B cell (primary cell): ENCODE data around the gene MROH8. TPM values are rescaled to one million over a fixed set of nuclear protein-coding genes. Genes with fewer than 3 reads are reported as not detected.

Experiments
- ATAC-seq: fragments of 200-7000 bp; cut with Tn5 transposase; one replicate; pipeline ENCODE4 v1.10.0; 2021; ENCODE audit warnings: low read depth, mild to moderate bottlenecking, moderate number of reproducible peaks, moderate library complexity
- CTCF ChIA-PET: fragments of 350-600 bp; sonication (Branson Sonifier 250); formaldehyde crosslinking; loops from one replicate; lab custom pipeline; 2021; ENCODE audit warnings: antibody characterized with exemption, inconsistent platforms; lab: Charles Lee
- POLR2A ChIA-PET: fragments of 350-600 bp; sonication (Branson Sonifier 250); formaldehyde crosslinking; loops from one replicate; lab custom pipeline; 2021; ENCODE audit warnings: antibody characterized with exemption; lab: Charles Lee
- DNase-seq: peaks from one replicate; pipeline ENCODE4 v3.0.0; 2013
- H2AFZ ChIP-seq: 2 replicates; pipeline ENCODE4 v1.6.1; 2012; ENCODE audit warnings: mild to moderate bottlenecking, low read depth, low read length; ENCODE audit not compliant: insufficient read depth, poor library complexity, severe bottlenecking
- H3K27ac ChIP-seq, 2 donors: 1 replicate in 1 of 2; 2 replicates in 1 of 2; pipeline ENCODE4 v1.5.1; 2012 to 2013; ENCODE audit warnings: low read length in 2 of 2, mild to moderate bottlenecking in 2 of 2, moderate library complexity in 1 of 2
- H3K27me3 ChIP-seq, 4 experiments: fragments of 200-600 bp in 1 of 4; sonication (generic) in 1 of 4; replicated peaks in 1 of 4; 1 replicate in 2 of 4; 2 replicates in 2 of 4; pipeline versions ENCODE4 v1.6.1 to v1.7.0; 2013 to 2016; ENCODE audit warnings: low read length in 3 of 4, mild to moderate bottlenecking in 2 of 4, mixed read lengths in 1 of 4, moderate library complexity in 1 of 4; ENCODE audit not compliant: insufficient read depth in 4 of 4, control insufficient read depth in 3 of 4; ENCODE audit errors: control extremely low read depth in 1 of 4
- H3K36me3 ChIP-seq, 2 experiments: replicated peaks in 1 of 2; 1 replicate in 1 of 2; 2 replicates in 1 of 2; pipeline versions ENCODE4 v1.6.1 to v1.7.1; 2013; ENCODE audit warnings: low read length in 1 of 2; ENCODE audit not compliant: insufficient read depth in 2 of 2, control insufficient read depth in 1 of 2; ENCODE audit errors: control extremely low read depth in 1 of 2, extremely low read depth in 1 of 2
- H3K4me1 ChIP-seq, 2 donors: fragments of 200-600 bp in 1 of 2; sonication (generic) in 1 of 2; 1 replicate in 1 of 2; 2 replicates in 1 of 2; pipeline versions ENCODE4 v1.5.1 to v1.6.1; 2013 to 2017; ENCODE audit warnings: low read length in 2 of 2; ENCODE audit not compliant: control insufficient read depth in 2 of 2, insufficient read depth in 2 of 2
- H3K4me2 ChIP-seq: replicated peaks from 2 replicates; pipeline ENCODE3; 2012; ENCODE audit warnings: mild to moderate bottlenecking, low read depth, low read length; ENCODE audit not compliant: poor library complexity, severe bottlenecking
- H3K4me3 ChIP-seq, 5 experiments: fragments of 200-600 bp in 1 of 5; sonication (generic) in 1 of 5; 1 replicate in 3 of 5; 2 replicates in 2 of 5; pipeline versions ENCODE4 v1.5.1 to v1.7.0; 2011 to 2016; ENCODE audit warnings: low read length in 4 of 5, mild to moderate bottlenecking in 4 of 5, low read depth in 2 of 5, control low read depth in 1 of 5, moderate library complexity in 1 of 5; ENCODE audit not compliant: insufficient read depth in 1 of 5; ENCODE audit errors: control extremely low read depth in 1 of 5, extremely low read depth in 1 of 5
- H3K79me2 ChIP-seq: fragments of 200-600 bp; sonication (generic); one replicate; pipeline ENCODE4 v1.6.0; 2016; ENCODE audit warnings: low read length; ENCODE audit not compliant: control insufficient read depth, insufficient read depth
- H3K9ac ChIP-seq: fragments of 200-600 bp; sonication (generic); 2 replicates; pipeline ENCODE4 v1.6.1; 2017; ENCODE audit warnings: mild to moderate bottlenecking, low read length, moderate library complexity
- H3K9me3 ChIP-seq, 3 donors: one replicate each; pipeline versions ENCODE4 v1.6.1 to v1.7.1; 2013; ENCODE audit warnings: low read length in 2 of 3; ENCODE audit not compliant: control insufficient read depth in 2 of 3, insufficient read depth in 1 of 3; ENCODE audit errors: control extremely low read depth in 1 of 3
- H4K20me1 ChIP-seq: 2 replicates; pipeline ENCODE4 v1.6.0; 2012; ENCODE audit warnings: mild to moderate bottlenecking, low read length; ENCODE audit not compliant: insufficient read depth, control insufficient read depth, poor library complexity, severe bottlenecking
- H3K27ac Mint-ChIP-seq: one replicate; pipeline ENCODE4 v1.8.0; 2021; ENCODE audit warnings: mixed read lengths
- H3K27me3 Mint-ChIP-seq: one replicate; pipeline ENCODE4 v1.8.0; 2021; ENCODE audit warnings: mixed read lengths
- H3K4me1 Mint-ChIP-seq: one replicate; pipeline ENCODE4 v1.8.0; 2021; ENCODE audit warnings: mixed read lengths
- H3K4me3 Mint-ChIP-seq: one replicate; pipeline ENCODE4 v1.8.0; 2021; ENCODE audit warnings: mixed read lengths
- H3K9me3 Mint-ChIP-seq: one replicate; pipeline ENCODE4 v1.8.0; 2022; ENCODE audit warnings: mixed read lengths; ENCODE audit not compliant: insufficient read depth
- CTCF ChIP-seq: fragments of 200-600 bp; IDR thresholded peaks from one replicate; pipeline ENCODE4 v1.8.0; 2022; ENCODE audit warnings: antibody characterized with exemption, mild to moderate bottlenecking
- EZH2 ChIP-seq: IDR thresholded peaks from 2 replicates; pipeline ENCODE4 v1.6.1; 2012; ENCODE audit warnings: borderline replicate concordance, low read depth, mild to moderate bottlenecking, moderate library complexity, low read length; ENCODE audit not compliant: insufficient read depth, poor library complexity, severe bottlenecking
- WGBS: methylation state at CpG from one replicate; pipeline ENCODE4 v1.1.5; 2013; ENCODE audit warnings: missing lambda C conversion rate; ENCODE audit not compliant: insufficient coverage; 5-methylcytosine and 5-hydroxymethylcytosine counted together
- intact Hi-C: fragments of 100-400 bp; cut with micrococcal nuclease; formaldehyde crosslinking; loops from one replicate; pipeline ENCODE4 v1.10.0; 2022
- polyA plus RNA-seq: library from polyadenylated mRNA; depleted of rRNA; stranded (reverse); fragments of >200 nt; gene quantifications from 2 replicates; pipeline ENCODE4 v1.2.3, GENCODE V29; 2012
- total RNA-seq, 2 donors: library from RNA; stranded (reverse); fragments of 120-200 nt in 1 of 2; gene quantifications; 1 replicate in 1 of 2; 2 replicates in 1 of 2; pipeline versions ENCODE4 v1.2.3 to v1.2.4, GENCODE V29; 2013 to 2022

The MROH8 gene
- total and polyA plus RNA-seq, 2 donors (not counting 1 experiment from before 2014, with no cell fraction given) = 3.8 to 4.6 TPM

- ATAC-seq (peak; percentile 58), DNase-seq (peak; percentile 30)
- POLR2A ChIA-PET = no interaction called here
- Histone ChIP-seq H2AFZ (no peak overlapping the region), H3K27ac (peak overlapping the region in 1 of 2 donors; percentile 28), H3K79me2 (no peaks in the 10 kb centered on the region), H3K9ac (no peak overlapping the region), H3K4me2 (no peak overlapping the region), H3K36me3 (peaks cover 6 to 75% of the 10 kb centered on the region in 2 experiments), H3K9me3 (no peaks in the 10 kb centered on the region), H3K27me3 (no peaks in the 10 kb centered on the region), H4K20me1 (no peaks in the 10 kb centered on the region), H3K4me1 (peaks cover 5% of the 10 kb centered on the region in 2 donors), H3K4me3 (no peak overlapping the region)
- intact Hi-C loops = no loop called here
- CTCF ChIA-PET = interaction anchor here (1.2 to 3.9 kb wide), 2 partner anchors 27 to 30 kb away, joined by 3 to 15 read pairs; no protein-coding TSS in a partner anchor
- Mint-ChIP-seq H3K27ac (peak overlapping the region; percentile 20), H3K27me3 (no peaks in the 10 kb centered on the region), H3K4me3 (no peak overlapping the region), H3K4me1 (peaks cover 6% of the 10 kb centered on the region), H3K9me3 (no peaks in the 10 kb centered on the region)
- TF ChIP-seq EZH2 = no peak
- no peak for TF ChIP-seq CTCF
Observed at GRCh38 chr20:37223053-37223452, 43.7 kb upstream of the MROH8 start.

- ChIA-PET POLR2A (no interaction called here), CTCF (interaction anchor here (0.6 to 3.9 kb wide), 2 partner anchors 10 to 26 kb away, joined by 3 to 15 read pairs; no protein-coding TSS in a partner anchor)
- H3K9me3 ChIP-seq = no peaks in the 10 kb centered on the region
- H3K4me2 ChIP-seq = no peak overlapping the region
- H3K27me3 Mint-ChIP-seq = no peaks in the 10 kb centered on the region
- WGBS = 97% methylated on average over 3 of the region's 4 CpGs
- intact Hi-C loops = no loop called here
- H3K4me1 ChIP-seq = peaks cover 5% of the 10 kb centered on the region in 2 donors
- H4K20me1 ChIP-seq = no peaks in the 10 kb centered on the region
- H3K36me3 ChIP-seq = peaks cover 6 to 69% of the 10 kb centered on the region in 2 experiments
- H2AFZ ChIP-seq = no peak overlapping the region
- H3K79me2 ChIP-seq = no peaks in the 10 kb centered on the region
- H3K27me3 ChIP-seq = no peaks in the 10 kb centered on the region
- no peak overlapping the region for H3K27ac ChIP-seq
- H3K9me3 Mint-ChIP-seq = no peaks in the 10 kb centered on the region
- H3K4me1 Mint-ChIP-seq = peaks cover 6% of the 10 kb centered on the region
- no peak overlapping the region for H3K9ac ChIP-seq
- no peak overlapping the region for H3K27ac Mint-ChIP-seq
- H3K4me3 Mint-ChIP-seq = no peak overlapping the region
- DNase-seq (no peak), ATAC-seq (no peak)
- TF ChIP-seq CTCF (no peak), EZH2 (no peak)
- no peak overlapping the region for H3K4me3 ChIP-seq
Observed at GRCh38 chr20:37222086-37222485, 42.7 kb upstream of the MROH8 start.
